K562 (cell line): ENCODE measurements around the gene CDC37. TPM values are rescaled to one million over a fixed set of nuclear protein-coding genes. Genes with fewer than 3 reads are reported as not detected.
A peak's percentile ranks its signal among the peaks of the same experiment; 100 is the strongest.

ENCODE experiments used
- ARNT ChIP-seq, 2 experiments: fragments of 450-650 bp; IDR thresholded peaks; 2 replicates each; pipeline ENCODE4 v1.6.1; 2016; ENCODE audit warnings: mild to moderate bottlenecking in 1 of 2
- EGR1 ChIP-seq: fragments of 450-650 bp; conservative IDR thresholded peaks from 2 replicates; pipeline ENCODE4 v1.6.1; 2017; ENCODE audit warnings: mild to moderate bottlenecking
- MAZ ChIP-seq, 2 experiments: fragments of 450-650 bp in 1 of 2; sonication (generic) in 1 of 2; formaldehyde crosslinking; IDR thresholded peaks in 1 of 2; conservative IDR thresholded peaks in 1 of 2; 2 replicates each; pipeline versions ENCODE4 v1.4.0 to v1.5.0; 2020; ENCODE audit warnings: mild to moderate bottlenecking in 1 of 2, missing genetic modification reagents in 1 of 2
- NFYB ChIP-seq: IDR thresholded peaks from 2 replicates; pipeline ENCODE4 v1.6.1; 2011; ENCODE audit warnings: mild to moderate bottlenecking, moderate library complexity; ENCODE audit not compliant: insufficient read length; ENCODE audit errors: extremely low read depth
- U2AF1 ChIP-seq: fragments of 200-400 bp; formaldehyde crosslinking; optimal IDR thresholded peaks from 2 replicates; pipeline ENCODE3; 2017; ENCODE audit warnings: mild to moderate bottlenecking, low read depth, low read length, moderate library complexity
- ZBTB8A ChIP-seq: fragments of 450-650 bp; IDR thresholded peaks from 2 replicates; pipeline ENCODE4 v1.6.1; 2018; ENCODE audit warnings: mild to moderate bottlenecking, moderate library complexity; ENCODE audit not compliant: partially characterized antibody
- ZNF717 ChIP-seq: fragments of 250-450 bp; sonication (Bioruptor Pico); IDR thresholded peaks from 2 replicates; pipeline ENCODE4 v1.5.0; 2021
- polyA plus RNA-seq, 8 experiments: library from polyadenylated mRNA; depleted of rRNA in 4 of 8; stranded (reverse) in 5 of 8; unstranded in 3 of 8; fragments of >200 nt; fragmentation: Nextera tagmentation in 2 of 8; fragmentation: Illumina TruSeq in 1 of 8; extraction: Ambion mirVana in 2 of 8; extraction: Trizol in 1 of 8; gene quantifications; 2 replicates each; pipeline versions ENCODE4 v1.2.1 to v1.2.3, GENCODE V29; 2011 to 2014; ENCODE audit warnings: inconsistent platforms in 1 of 8, missing spikeins in 1 of 8
- total RNA-seq, 7 experiments: library from RNA; depleted of rRNA in 6 of 7; stranded (reverse); fragments of >200 nt in 6 of 7; fragmentation: Illumina TruSeq in 2 of 7; extraction: Trizol in 2 of 7; gene quantifications; 2 replicates each; pipeline versions ENCODE4 v1.2.1 to v1.2.3, GENCODE V29; 2011 to 2021; ENCODE audit warnings: low replicate concordance in 1 of 7
- TF ChIP-seq, protein P1 (sequence below): sonication (generic); formaldehyde crosslinking; IDR thresholded peaks from 2 replicates; pipeline ENCODE4 v1.8.0; 2022; ENCODE audit warnings: mild to moderate bottlenecking, missing genetic modification reagents, borderline replicate concordance
- TF ChIP-seq, protein P2 (sequence below), 3 experiments: IDR thresholded peaks in 2 of 3; conservative IDR thresholded peaks in 1 of 3; 2 replicates each; pipeline ENCODE4 v1.5.1; 2011 to 2012; ENCODE audit warnings: low read length in 3 of 3, mild to moderate bottlenecking in 3 of 3, control low read depth in 2 of 3, improper control_type of control experiment in 1 of 3, inconsistent platforms in 1 of 3, low read depth in 1 of 3, mixed read lengths in 1 of 3, moderate library complexity in 1 of 3; ENCODE audit not compliant: insufficient read depth in 2 of 3
- TF ChIP-seq, protein P3 (sequence below), 2 experiments: fragments of 450-650 bp in 1 of 2; sonication (generic) in 1 of 2; formaldehyde crosslinking; conservative IDR thresholded peaks; 2 replicates each; pipeline versions ENCODE4 v1.4.0 to v1.8.1; 2020 to 2022; ENCODE audit warnings: mild to moderate bottlenecking in 1 of 2, missing genetic modification reagents in 1 of 2
- TF ChIP-seq, protein P4 (sequence below), 2 experiments: fragments of 450-650 bp; formaldehyde crosslinking in 1 of 2; IDR thresholded peaks; 2 replicates each; pipeline versions ENCODE4 v1.4.0 to v1.6.1; 2014 to 2020; ENCODE audit warnings: mild to moderate bottlenecking in 2 of 2, borderline replicate concordance in 1 of 2, low read depth in 1 of 2

Gene CDC37
- total and polyA plus RNA-seq, 9 of the 15 experiments (the other 6 are each of a cell fraction or from before 2014, with no cell fraction given) = 6.6 to 538 (median 227) TPM

DNA sequence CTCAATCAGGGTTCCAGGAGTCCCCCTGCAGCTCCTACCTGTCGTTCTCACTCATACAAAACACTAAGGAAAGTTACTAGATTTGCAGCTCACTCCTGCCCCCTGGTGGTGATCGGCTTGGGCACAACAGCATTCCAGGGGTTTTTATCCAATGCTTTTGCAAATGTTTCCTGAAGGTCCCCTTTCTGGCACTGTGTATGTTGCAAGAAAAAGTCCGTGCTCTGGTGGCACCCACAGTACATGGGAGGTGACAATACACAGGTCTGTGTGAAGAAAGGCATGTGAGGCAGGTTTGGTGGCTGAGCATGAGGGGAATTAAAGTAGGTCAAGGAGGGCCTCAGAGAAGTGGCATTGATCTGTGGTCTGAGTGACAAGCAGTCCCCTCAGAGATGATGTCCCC, 14.4 kb downstream of the CDC37 start (continued):
- TF ChIP-seq, protein P1, sequence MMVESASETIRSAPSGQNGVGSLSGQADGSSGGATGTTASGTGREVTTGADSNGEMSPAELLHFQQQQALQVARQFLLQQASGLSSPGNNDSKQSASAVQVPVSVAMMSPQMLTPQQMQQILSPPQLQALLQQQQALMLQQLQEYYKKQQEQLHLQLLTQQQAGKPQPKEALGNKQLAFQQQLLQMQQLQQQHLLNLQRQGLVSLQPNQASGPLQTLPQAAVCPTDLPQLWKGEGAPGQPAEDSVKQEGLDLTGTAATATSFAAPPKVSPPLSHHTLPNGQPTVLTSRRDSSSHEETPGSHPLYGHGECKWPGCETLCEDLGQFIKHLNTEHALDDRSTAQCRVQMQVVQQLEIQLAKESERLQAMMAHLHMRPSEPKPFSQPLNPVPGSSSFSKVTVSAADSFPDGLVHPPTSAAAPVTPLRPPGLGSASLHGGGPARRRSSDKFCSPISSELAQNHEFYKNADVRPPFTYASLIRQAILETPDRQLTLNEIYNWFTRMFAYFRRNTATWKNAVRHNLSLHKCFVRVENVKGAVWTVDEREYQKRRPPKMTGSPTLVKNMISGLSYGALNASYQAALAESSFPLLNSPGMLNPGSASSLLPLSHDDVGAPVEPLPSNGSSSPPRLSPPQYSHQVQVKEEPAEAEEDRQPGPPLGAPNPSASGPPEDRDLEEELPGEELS (CRISPR knock-in tag) = no peak
- no peak for TF ChIP-seq NFYB
- TF ChIP-seq, protein P2, sequence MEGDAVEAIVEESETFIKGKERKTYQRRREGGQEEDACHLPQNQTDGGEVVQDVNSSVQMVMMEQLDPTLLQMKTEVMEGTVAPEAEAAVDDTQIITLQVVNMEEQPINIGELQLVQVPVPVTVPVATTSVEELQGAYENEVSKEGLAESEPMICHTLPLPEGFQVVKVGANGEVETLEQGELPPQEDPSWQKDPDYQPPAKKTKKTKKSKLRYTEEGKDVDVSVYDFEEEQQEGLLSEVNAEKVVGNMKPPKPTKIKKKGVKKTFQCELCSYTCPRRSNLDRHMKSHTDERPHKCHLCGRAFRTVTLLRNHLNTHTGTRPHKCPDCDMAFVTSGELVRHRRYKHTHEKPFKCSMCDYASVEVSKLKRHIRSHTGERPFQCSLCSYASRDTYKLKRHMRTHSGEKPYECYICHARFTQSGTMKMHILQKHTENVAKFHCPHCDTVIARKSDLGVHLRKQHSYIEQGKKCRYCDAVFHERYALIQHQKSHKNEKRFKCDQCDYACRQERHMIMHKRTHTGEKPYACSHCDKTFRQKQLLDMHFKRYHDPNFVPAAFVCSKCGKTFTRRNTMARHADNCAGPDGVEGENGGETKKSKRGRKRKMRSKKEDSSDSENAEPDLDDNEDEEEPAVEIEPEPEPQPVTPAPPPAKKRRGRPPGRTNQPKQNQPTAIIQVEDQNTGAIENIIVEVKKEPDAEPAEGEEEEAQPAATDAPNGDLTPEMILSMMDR (IDR thresholded peaks at IDR 0.05 in 2 of 3, conservative IDR thresholded peaks at IDR 0.05 in 1 of 3; ENCODE audit: insufficient read depth in 2 of 3, low read depth in 1 of 3, low read length in 3 of 3) = peak; percentile 92 to 95 (median 94)
- 0 out of 4 replicates have a peak, but pooled peaks of 1 of the 2 experiments have one; percentile 42 for TF ChIP-seq MAZ (CRISPR knock-in tag; conservative IDR thresholded peaks at IDR 0.05 in 1 of 2, IDR thresholded peaks at IDR 0.05 in 1 of 2)
- TF ChIP-seq, protein P3, sequence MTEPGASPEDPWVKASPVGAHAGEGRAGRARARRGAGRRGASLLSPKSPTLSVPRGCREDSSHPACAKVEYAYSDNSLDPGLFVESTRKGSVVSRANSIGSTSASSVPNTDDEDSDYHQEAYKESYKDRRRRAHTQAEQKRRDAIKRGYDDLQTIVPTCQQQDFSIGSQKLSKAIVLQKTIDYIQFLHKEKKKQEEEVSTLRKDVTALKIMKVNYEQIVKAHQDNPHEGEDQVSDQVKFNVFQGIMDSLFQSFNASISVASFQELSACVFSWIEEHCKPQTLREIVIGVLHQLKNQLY (CRISPR knock-in tag; conservative IDR thresholded peaks at IDR 0.05) = no peak
- no peak for TF ChIP-seq ZNF717 (CRISPR knock-in tag)
- no peak for TF ChIP-seq U2AF1
- no peak for TF ChIP-seq ARNT (IDR thresholded peaks at IDR 0.05)
- no peak for TF ChIP-seq EGR1
- TF ChIP-seq, protein P4, sequence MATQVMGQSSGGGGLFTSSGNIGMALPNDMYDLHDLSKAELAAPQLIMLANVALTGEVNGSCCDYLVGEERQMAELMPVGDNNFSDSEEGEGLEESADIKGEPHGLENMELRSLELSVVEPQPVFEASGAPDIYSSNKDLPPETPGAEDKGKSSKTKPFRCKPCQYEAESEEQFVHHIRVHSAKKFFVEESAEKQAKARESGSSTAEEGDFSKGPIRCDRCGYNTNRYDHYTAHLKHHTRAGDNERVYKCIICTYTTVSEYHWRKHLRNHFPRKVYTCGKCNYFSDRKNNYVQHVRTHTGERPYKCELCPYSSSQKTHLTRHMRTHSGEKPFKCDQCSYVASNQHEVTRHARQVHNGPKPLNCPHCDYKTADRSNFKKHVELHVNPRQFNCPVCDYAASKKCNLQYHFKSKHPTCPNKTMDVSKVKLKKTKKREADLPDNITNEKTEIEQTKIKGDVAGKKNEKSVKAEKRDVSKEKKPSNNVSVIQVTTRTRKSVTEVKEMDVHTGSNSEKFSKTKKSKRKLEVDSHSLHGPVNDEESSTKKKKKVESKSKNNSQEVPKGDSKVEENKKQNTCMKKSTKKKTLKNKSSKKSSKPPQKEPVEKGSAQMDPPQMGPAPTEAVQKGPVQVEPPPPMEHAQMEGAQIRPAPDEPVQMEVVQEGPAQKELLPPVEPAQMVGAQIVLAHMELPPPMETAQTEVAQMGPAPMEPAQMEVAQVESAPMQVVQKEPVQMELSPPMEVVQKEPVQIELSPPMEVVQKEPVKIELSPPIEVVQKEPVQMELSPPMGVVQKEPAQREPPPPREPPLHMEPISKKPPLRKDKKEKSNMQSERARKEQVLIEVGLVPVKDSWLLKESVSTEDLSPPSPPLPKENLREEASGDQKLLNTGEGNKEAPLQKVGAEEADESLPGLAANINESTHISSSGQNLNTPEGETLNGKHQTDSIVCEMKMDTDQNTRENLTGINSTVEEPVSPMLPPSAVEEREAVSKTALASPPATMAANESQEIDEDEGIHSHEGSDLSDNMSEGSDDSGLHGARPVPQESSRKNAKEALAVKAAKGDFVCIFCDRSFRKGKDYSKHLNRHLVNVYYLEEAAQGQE (IDR thresholded peaks at IDR 0.05; ENCODE audit: borderline replicate concordance) = peak; percentile 93
- TF ChIP-seq, protein P4 (CRISPR knock-in tag; IDR thresholded peaks at IDR 0.05; ENCODE audit: low read depth) = no peak
- TF ChIP-seq ZBTB8A = no peak
